ENCODE measurements around the gene PPP6R3. TPM values are rescaled to one million over a fixed set of nuclear protein-coding genes. Genes with fewer than 3 reads are reported as not detected.
"Not testable (repeated sequence)": the region's sequence is repeated elsewhere in the genome, so short reads cannot be mapped to it uniquely, and the experiment has no call there.

PPP6R3 gene
- polyA plus RNA-seq, 1 donor (not counting 4 experiments of a cell fraction or from before 2014, with no cell fraction given) = 50.2 TPM

- H3K4me3 ChIP-seq (ENCODE audit: control insufficient read depth in 2 of 3, extremely low read depth in 1 of 3, insufficient read depth in 2 of 3, low read depth in 1 of 3, low read length in 3 of 3); H4K20me1 ChIP-seq (ENCODE audit: control insufficient read depth, extremely low read depth, insufficient read depth, low read length); H3K4me1 ChIP-seq (ENCODE audit: control insufficient read depth, extremely low read depth, insufficient read depth, low read length); H3K9ac ChIP-seq (ENCODE audit: control insufficient read depth, extremely low read depth, insufficient read depth, low read length); FAIRE-seq; H2AFZ ChIP-seq (ENCODE audit: control insufficient read depth, low read length); H3K9me3 ChIP-seq (ENCODE audit: control insufficient read depth, low read depth, low read length); H3K27me3 ChIP-seq (ENCODE audit: control insufficient read depth, extremely low read depth, insufficient read depth, low read length); H3K9me1 ChIP-seq (ENCODE audit: control insufficient read depth, extremely low read depth, insufficient read depth, low read length); H3K4me2 ChIP-seq (ENCODE audit: control insufficient read depth, extremely low read depth, insufficient read depth, low read depth, low read length); DNase-seq (ENCODE audit: low read depth, low spot score); H3K79me2 ChIP-seq (ENCODE audit: control insufficient read depth, insufficient read depth, low read length); H3K27ac ChIP-seq (ENCODE audit: control insufficient read depth, insufficient read depth, low read length); H3K36me3 ChIP-seq (ENCODE audit: control insufficient read depth in 2 of 2, extremely low read depth in 1 of 2, insufficient read depth in 2 of 2, low read length in 2 of 2); dilution Hi-C loops (cut with MboI; ENCODE audit: extremely low pct_ligation_motif_present, low sequenced_read_pairs): not testable (repeated sequence)
These were observed 174.6 kb downstream of the PPP6R3 start for GRCh38 chr11:68635172-68635571.

GRCh38 chr11:68635883-68636282 lies 175.3 kb downstream of the PPP6R3 start:
- H3K27me3 ChIP-seq (ENCODE audit: control insufficient read depth, extremely low read depth, insufficient read depth, low read length); H2AFZ ChIP-seq (ENCODE audit: control insufficient read depth, low read length); H3K4me1 ChIP-seq (ENCODE audit: control insufficient read depth, extremely low read depth, insufficient read depth, low read length); DNase-seq (ENCODE audit: low read depth, low spot score); H3K27ac ChIP-seq (ENCODE audit: control insufficient read depth, insufficient read depth, low read length); H3K4me2 ChIP-seq (ENCODE audit: control insufficient read depth, extremely low read depth, insufficient read depth, low read depth, low read length); H3K9ac ChIP-seq (ENCODE audit: control insufficient read depth, extremely low read depth, insufficient read depth, low read length); H3K36me3 ChIP-seq (ENCODE audit: control insufficient read depth in 2 of 2, extremely low read depth in 1 of 2, insufficient read depth in 2 of 2, low read length in 2 of 2); FAIRE-seq; H3K79me2 ChIP-seq (ENCODE audit: control insufficient read depth, insufficient read depth, low read length); H3K9me1 ChIP-seq (ENCODE audit: control insufficient read depth, extremely low read depth, insufficient read depth, low read length); H3K9me3 ChIP-seq (ENCODE audit: control insufficient read depth, low read depth, low read length); H4K20me1 ChIP-seq (ENCODE audit: control insufficient read depth, extremely low read depth, insufficient read depth, low read length); H3K4me3 ChIP-seq (ENCODE audit: control insufficient read depth in 2 of 3, extremely low read depth in 1 of 3, insufficient read depth in 2 of 3, low read depth in 1 of 3, low read length in 3 of 3); dilution Hi-C loops (cut with MboI; ENCODE audit: extremely low pct_ligation_motif_present, low sequenced_read_pairs): not testable (repeated sequence)

GRCh38 chr11:68639322-68639721 lies 178.8 kb downstream of the PPP6R3 start:
- H3K9me3 ChIP-seq (ENCODE audit: control insufficient read depth, low read depth, low read length); H3K36me3 ChIP-seq (ENCODE audit: control insufficient read depth in 2 of 2, extremely low read depth in 1 of 2, insufficient read depth in 2 of 2, low read length in 2 of 2); H3K4me1 ChIP-seq (ENCODE audit: control insufficient read depth, extremely low read depth, insufficient read depth, low read length); H3K4me2 ChIP-seq (ENCODE audit: control insufficient read depth, extremely low read depth, insufficient read depth, low read depth, low read length); H3K9ac ChIP-seq (ENCODE audit: control insufficient read depth, extremely low read depth, insufficient read depth, low read length); H3K27ac ChIP-seq (ENCODE audit: control insufficient read depth, insufficient read depth, low read length); H3K79me2 ChIP-seq (ENCODE audit: control insufficient read depth, insufficient read depth, low read length); H2AFZ ChIP-seq (ENCODE audit: control insufficient read depth, low read length); dilution Hi-C loops (cut with MboI; ENCODE audit: extremely low pct_ligation_motif_present, low sequenced_read_pairs); FAIRE-seq; H3K9me1 ChIP-seq (ENCODE audit: control insufficient read depth, extremely low read depth, insufficient read depth, low read length); H3K4me3 ChIP-seq (ENCODE audit: control insufficient read depth in 2 of 3, extremely low read depth in 1 of 3, insufficient read depth in 2 of 3, low read depth in 1 of 3, low read length in 3 of 3); DNase-seq (ENCODE audit: low read depth, low spot score); H4K20me1 ChIP-seq (ENCODE audit: control insufficient read depth, extremely low read depth, insufficient read depth, low read length): not testable (repeated sequence)
- peaks cover 10% of the 10 kb centered on the region for H3K27me3 ChIP-seq (ENCODE audit: control insufficient read depth, extremely low read depth, insufficient read depth, low read length)
